SK-N-SH (cell line): ENCODE results near the gene ITK.

Source experiments
- CHD2 ChIP-seq: fragments of 150-350 bp; IDR thresholded peaks from 2 replicates; pipeline ENCODE4 v1.6.1; 2018; ENCODE audit warnings: low read length; ENCODE audit not compliant: partially characterized antibody
- POLR2AphosphoS5 ChIP-seq: IDR thresholded peaks from 2 replicates; pipeline ENCODE4 v1.6.1; 2012; ENCODE audit warnings: low read depth, low read length
- RAD21 ChIP-seq: IDR thresholded peaks from 2 replicates; pipeline ENCODE4 v1.6.1; 2012; ENCODE audit warnings: mild to moderate bottlenecking, low read length
- USF1 ChIP-seq: IDR thresholded peaks from 2 replicates; pipeline ENCODE4 v1.4.0; 2012; ENCODE audit warnings: low read depth, borderline replicate concordance
- ZBTB33 ChIP-seq: IDR thresholded peaks from 2 replicates; pipeline ENCODE4 v1.4.0; 2012; ENCODE audit warnings: low read depth, borderline replicate concordance

GRCh38 chr5:157165668-157166067 lies 15.0 kb upstream of the ITK start:
- no peak for TF ChIP-seq USF1
- no peak for TF ChIP-seq POLR2AphosphoS5
- TF ChIP-seq RAD21, result no peak
- no peak for TF ChIP-seq ZBTB33
- no peak for TF ChIP-seq CHD2
